HFFc6 (cell line): Measurements from ENCODE around the gene PIGM. TPM values are rescaled to one million over a fixed set of nuclear protein-coding genes. Genes with fewer than 3 reads are reported as not detected.

Source experiments
- DNase-seq: peaks from one replicate; pipeline ENCODE4 v3.0.0-alpha.2; 2018
- H3K27ac Mint-ChIP-seq: 2 replicates; pipeline ENCODE4 v1.8.0; 2020; ENCODE audit warnings: mild to moderate bottlenecking, mixed read lengths
- H3K27me3 Mint-ChIP-seq: 2 replicates; pipeline ENCODE4 v1.8.0; 2021; ENCODE audit warnings: mild to moderate bottlenecking, moderate library complexity, mixed read lengths; ENCODE audit not compliant: insufficient read depth
- H3K36me3 Mint-ChIP-seq: 2 replicates; pipeline ENCODE4 v1.8.0; 2021; ENCODE audit warnings: low read depth, mixed read lengths
- H3K4me1 Mint-ChIP-seq: 2 replicates; pipeline ENCODE4 v1.8.0; 2020; ENCODE audit warnings: low read depth, mixed read lengths
- H3K4me3 Mint-ChIP-seq: 2 replicates; pipeline ENCODE4 v1.8.0; 2020; ENCODE audit warnings: mild to moderate bottlenecking, moderate library complexity, mixed read lengths
- H3K9me3 Mint-ChIP-seq: 2 replicates; pipeline ENCODE4 v1.8.0; 2020; ENCODE audit warnings: mild to moderate bottlenecking, mixed read lengths
- total RNA-seq, 6 experiments: library from RNA; stranded (reverse); fragmentation: NEBNext Ultra II Directional; extraction: Animal tissue kit (Norgen Biotek cat#: 25700); gene quantifications; 2 replicates in 1 of 6; 3 replicates in 5 of 6; pipeline ENCODE4 v1.2.3, GENCODE V29; 2021
- TF ChIP-seq, protein P1 (sequence below): fragments of 200-600 bp; sonication (generic); IDR thresholded peaks from 2 replicates; pipeline ENCODE4 v1.5.0; 2021; ENCODE audit warnings: antibody characterized with exemption, mild to moderate bottlenecking

The PIGM gene
- total RNA-seq, 6 experiments from 2014 or later = 6.7 to 8.4 (median 7.7) TPM

GRCh38 chr1:160007577-160008200 is 24.1 kb downstream of the PIGM start:
- TF ChIP-seq, protein P1, sequence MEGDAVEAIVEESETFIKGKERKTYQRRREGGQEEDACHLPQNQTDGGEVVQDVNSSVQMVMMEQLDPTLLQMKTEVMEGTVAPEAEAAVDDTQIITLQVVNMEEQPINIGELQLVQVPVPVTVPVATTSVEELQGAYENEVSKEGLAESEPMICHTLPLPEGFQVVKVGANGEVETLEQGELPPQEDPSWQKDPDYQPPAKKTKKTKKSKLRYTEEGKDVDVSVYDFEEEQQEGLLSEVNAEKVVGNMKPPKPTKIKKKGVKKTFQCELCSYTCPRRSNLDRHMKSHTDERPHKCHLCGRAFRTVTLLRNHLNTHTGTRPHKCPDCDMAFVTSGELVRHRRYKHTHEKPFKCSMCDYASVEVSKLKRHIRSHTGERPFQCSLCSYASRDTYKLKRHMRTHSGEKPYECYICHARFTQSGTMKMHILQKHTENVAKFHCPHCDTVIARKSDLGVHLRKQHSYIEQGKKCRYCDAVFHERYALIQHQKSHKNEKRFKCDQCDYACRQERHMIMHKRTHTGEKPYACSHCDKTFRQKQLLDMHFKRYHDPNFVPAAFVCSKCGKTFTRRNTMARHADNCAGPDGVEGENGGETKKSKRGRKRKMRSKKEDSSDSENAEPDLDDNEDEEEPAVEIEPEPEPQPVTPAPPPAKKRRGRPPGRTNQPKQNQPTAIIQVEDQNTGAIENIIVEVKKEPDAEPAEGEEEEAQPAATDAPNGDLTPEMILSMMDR = peak; percentile 96
- H3K36me3 Mint-ChIP-seq = no peaks in the 10 kb centered on the region
- H3K27me3 Mint-ChIP-seq = peaks cover 10% of the 10 kb centered on the region; the same call in 1 of the 2 replicates
- H3K4me1 Mint-ChIP-seq = peaks cover 12% of the 10 kb centered on the region
- no peaks in the 10 kb centered on the region for H3K9me3 Mint-ChIP-seq
- no peak overlapping the region for H3K4me3 Mint-ChIP-seq
- H3K27ac Mint-ChIP-seq = no peak overlapping the region
- DNase-seq = no peak

- H3K36me3 Mint-ChIP-seq = no peaks in the 10 kb centered on the region
- no peak overlapping the region for H3K27ac Mint-ChIP-seq
- TF ChIP-seq, protein P1 = peak; percentile 95
- H3K27me3 Mint-ChIP-seq = peaks cover 10% of the 10 kb centered on the region; the same call in 1 of the 2 replicates
- DNase-seq = peak; percentile 66
- no peak overlapping the region for H3K4me3 Mint-ChIP-seq
- H3K4me1 Mint-ChIP-seq = peaks cover 6% of the 10 kb centered on the region; the same call in 1 of the 2 replicates
- H3K9me3 Mint-ChIP-seq = no peaks in the 10 kb centered on the region
Observed at GRCh38 chr1:160006312-160006940, 25.4 kb downstream of the PIGM start.

DNA sequence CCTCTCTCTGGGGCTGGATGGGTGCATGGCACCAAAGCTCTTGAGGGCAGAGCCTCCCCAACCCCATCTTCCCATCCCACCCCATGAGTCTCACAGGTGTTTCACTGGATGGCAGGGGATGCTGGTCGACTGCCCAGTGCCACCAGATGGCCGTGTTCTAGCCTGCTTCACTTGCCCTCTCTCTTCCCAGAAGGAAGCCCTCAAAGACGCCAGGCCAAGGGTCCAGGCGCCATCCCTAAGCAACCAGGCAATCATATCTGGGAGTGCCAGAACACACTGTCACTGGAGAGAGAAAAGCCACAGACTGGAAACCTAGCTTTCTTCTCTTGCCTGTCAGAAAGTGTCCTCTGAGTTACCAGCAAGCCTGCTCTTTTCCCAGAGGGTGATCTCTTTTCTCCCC is 26.7 kb downstream of the PIGM start:
- H3K4me3 Mint-ChIP-seq = no peak overlapping the region
- TF ChIP-seq, protein P1 = no peak

GRCh38 chr1:160004425-160004824 is 27.4 kb downstream of the PIGM start:
- TF ChIP-seq, protein P1 = no peak
- H3K4me3 Mint-ChIP-seq = no peak overlapping the region
- no peak for DNase-seq
- no peaks in the 10 kb centered on the region for H3K36me3 Mint-ChIP-seq
- H3K27me3 Mint-ChIP-seq = peaks cover 1% of the 10 kb centered on the region; the same call in 1 of the 2 replicates
- H3K9me3 Mint-ChIP-seq = no peaks in the 10 kb centered on the region
- H3K27ac Mint-ChIP-seq = no peak overlapping the region
- peaks cover 7% of the 10 kb centered on the region for H3K4me1 Mint-ChIP-seq

More for the DNA sequence above, 26.7 kb downstream of the PIGM start:
- peaks cover 6% of the 10 kb centered on the region; the same call in 1 of the 2 replicates for H3K4me1 Mint-ChIP-seq
- H3K27ac Mint-ChIP-seq = no peak overlapping the region
- H3K9me3 Mint-ChIP-seq = no peaks in the 10 kb centered on the region
- no peak for DNase-seq
- no peaks in the 10 kb centered on the region for H3K36me3 Mint-ChIP-seq
- H3K27me3 Mint-ChIP-seq = peaks cover 1% of the 10 kb centered on the region; the same call in 1 of the 2 replicates

- no peak overlapping the region for H3K27ac Mint-ChIP-seq
- TF ChIP-seq, protein P1 = no peak
Observed at GRCh38 chr1:160004001-160004400, 27.8 kb downstream of the PIGM start.

More at GRCh38 chr1:160004001-160004400, 27.8 kb downstream of the PIGM start:
- no peak overlapping the region for H3K4me3 Mint-ChIP-seq
- no peak for DNase-seq
- H3K9me3 Mint-ChIP-seq = no peaks in the 10 kb centered on the region
- H3K4me1 Mint-ChIP-seq = peaks cover 12% of the 10 kb centered on the region
- no peaks in the 10 kb centered on the region for H3K36me3 Mint-ChIP-seq
- peaks cover 3% of the 10 kb centered on the region; the same call in 1 of the 2 replicates for H3K27me3 Mint-ChIP-seq
